Panc1 (cell line): ENCODE measurements around the gene NKAIN2. TPM values are rescaled to one million over a fixed set of nuclear protein-coding genes. Genes with fewer than 3 reads are reported as not detected.
"Not testable (repeated sequence)": the region's sequence is repeated elsewhere in the genome, so short reads cannot be mapped to it uniquely, and the experiment has no call there.

Experiments
- ATAC-seq: fragments of 200-7000 bp; cut with Tn5 transposase; 2 replicates; pipeline ENCODE4 v1.9.1; 2020; ENCODE audit warnings: mild to moderate bottlenecking, moderate library complexity
- BruUV-seq: library from RNA; stranded (reverse); fragments of 400-500 nt; replicated peaks from 2 replicates; lab custom pipeline; 2021; lab: Mats Ljungman, UMichigan
- CTCF ChIA-PET: fragments of 300-600 bp; sonication (Branson Sonifier 250); formaldehyde crosslinking; loops from one replicate; lab custom pipeline; 2022; ENCODE audit warnings: antibody characterized with exemption; lab: Charles Lee
- POLR2A ChIA-PET: fragments of 300-600 bp; sonication (Branson Sonifier 250); formaldehyde crosslinking; loops from one replicate; lab custom pipeline; 2022; ENCODE audit warnings: antibody characterized with exemption; lab: Charles Lee
- DNase-seq: peaks from one replicate; pipeline ENCODE4 v3.0.0-alpha.2; 2010; ENCODE audit warnings: low read depth, low spot score
- H3K27ac ChIP-seq: 2 replicates; pipeline ENCODE4 v1.5.1; 2011; ENCODE audit warnings: mild to moderate bottlenecking, low read length, inconsistent platforms
- H3K27me3 ChIP-seq: fragments of 200-500 bp; sonication (Bioruptor generic); 2 replicates; pipeline ENCODE4 v1.6.0; 2014; ENCODE audit warnings: low read length, inconsistent platforms; ENCODE audit not compliant: control insufficient read depth, insufficient read depth
- H3K36me3 ChIP-seq: fragments of 200-500 bp; sonication (Bioruptor generic); 2 replicates; pipeline ENCODE4 v1.5.1; 2014; ENCODE audit warnings: inconsistent platforms, mild to moderate bottlenecking, low read length, moderate library complexity; ENCODE audit not compliant: control insufficient read depth, insufficient read depth
- H3K4me1 ChIP-seq: 2 replicates; pipeline ENCODE4 v1.5.1; 2011; ENCODE audit warnings: inconsistent platforms, mild to moderate bottlenecking, low read length, moderate library complexity; ENCODE audit not compliant: control insufficient read depth, insufficient read depth
- H3K4me3 ChIP-seq, 2 experiments: 2 replicates each; pipeline ENCODE4 v1.5.1; 2011 to 2012; ENCODE audit warnings: low read depth in 2 of 2, low read length in 2 of 2, mild to moderate bottlenecking in 2 of 2, inconsistent platforms in 1 of 2, moderate library complexity in 1 of 2
- H3K9me3 ChIP-seq: fragments of 200-500 bp; sonication (Bioruptor generic); 2 replicates; pipeline ENCODE4 v1.5.1; 2014; ENCODE audit warnings: low read depth, mild to moderate bottlenecking, inconsistent platforms, low read length, moderate library complexity; ENCODE audit not compliant: control insufficient read depth, insufficient read depth
- CTCF ChIP-seq: fragments of 450-650 bp; IDR thresholded peaks from 2 replicates; pipeline ENCODE4 v1.5.1; 2017; ENCODE audit warnings: mild to moderate bottlenecking
- POLR2AphosphoS5 ChIP-seq: IDR thresholded peaks from 2 replicates; pipeline ENCODE4 v1.6.1; 2012; ENCODE audit warnings: mild to moderate bottlenecking, low read depth, low read length, moderate library complexity
- REST ChIP-seq, 2 experiments: IDR thresholded peaks; 2 replicates each; pipeline ENCODE4 v1.6.1; 2011 to 2012; ENCODE audit warnings: low read depth in 2 of 2, control low read depth in 1 of 2, low read length in 1 of 2, mild to moderate bottlenecking in 1 of 2, moderate library complexity in 1 of 2; ENCODE audit not compliant: insufficient read depth in 1 of 2
- SIN3A ChIP-seq: IDR thresholded peaks from 2 replicates; pipeline ENCODE4 v1.6.1; 2012; ENCODE audit warnings: low read depth, mild to moderate bottlenecking, low read length, moderate library complexity, borderline replicate concordance; ENCODE audit not compliant: insufficient read depth
- TCF7L2 ChIP-seq: IDR thresholded peaks from 2 replicates; pipeline ENCODE4 v1.6.1; 2011; ENCODE audit warnings: mild to moderate bottlenecking, low read depth, low read length, inconsistent platforms
- in situ Hi-C: cut with HindIII; loops from 2 replicates; pipeline ENCODE4 v1.10.0; 2016; ENCODE audit warnings: low sequenced_read_pairs, low pct_unique_long_range_greater_than_20kb
- intact Hi-C: fragments of 100-400 bp; cut with micrococcal nuclease; formaldehyde crosslinking; loops from one replicate; pipeline ENCODE4 v1.10.0; 2022; ENCODE audit not compliant: unreplicated experiment
- total RNA-seq: library from RNA; stranded (reverse); gene quantifications from one replicate; pipeline ENCODE4 v1.2.1, GENCODE V29; 2021; ENCODE audit not compliant: unreplicated experiment

The NKAIN2 gene
- total RNA-seq, 1 experiment from 2014 or later = 2.6 TPM

- Histone ChIP-seq H3K4me3 (no peak overlapping the region), H3K27me3 (no peaks in the 10 kb centered on the region), H3K4me1 (peaks cover 3% of the 10 kb centered on the region; the same call in 1 of the 2 replicates), H3K27ac (no peak overlapping the region), H3K9me3 (no peaks in the 10 kb centered on the region), H3K36me3 (no peaks in the 10 kb centered on the region)
- ATAC-seq = no peak
- CTCF ChIA-PET = no interaction called here
- POLR2A ChIA-PET = no interaction called here
- in situ Hi-C loops (no loop called here), intact Hi-C loops (no loop called here)
- no TSS peak for BruUV-seq
- no peak for DNase-seq
- no peak for TF ChIP-seq POLR2AphosphoS5
- TF ChIP-seq REST (IDR thresholded peaks at IDR 0.05; ENCODE audit: insufficient read depth in 1 of 2, low read depth in 2 of 2, low read length in 1 of 2) = no peak
- TF ChIP-seq CTCF = no peak
- no peak for TF ChIP-seq SIN3A
- TF ChIP-seq TCF7L2 = no peak
Measured at GRCh38 chr6:124237911-124238310, 434.2 kb downstream of the NKAIN2 start.

GRCh38 chr6:124238408-124238807, 434.7 kb downstream of the NKAIN2 start:
- DNase-seq, intact Hi-C loops, H3K27ac ChIP-seq, BruUV-seq, H3K9me3 ChIP-seq, ATAC-seq, H3K36me3 ChIP-seq, H3K4me3 ChIP-seq, POLR2A ChIA-PET, in situ Hi-C loops, CTCF ChIA-PET, H3K4me1 ChIP-seq, H3K27me3 ChIP-seq: not testable (repeated sequence)

- Histone ChIP-seq H3K36me3 (no peaks in the 10 kb centered on the region), H3K9me3 (no peaks in the 10 kb centered on the region), H3K4me3 (no peak overlapping the region), H3K4me1 (no peaks in the 10 kb centered on the region), H3K27me3 (no peaks in the 10 kb centered on the region), H3K27ac (peak overlapping the region; percentile 8; the same call in 1 of the 2 replicates)
- DNase-seq (no peak), ATAC-seq (no peak)
- TF ChIP-seq SIN3A (no peak), TCF7L2 (no peak), REST (IDR thresholded peaks at IDR 0.05; ENCODE audit: insufficient read depth in 1 of 2, low read depth in 2 of 2, low read length in 1 of 2) (no peak), CTCF (no peak), POLR2AphosphoS5 (no peak)
- intact Hi-C loops (no loop called here), in situ Hi-C loops (no loop called here)
- POLR2A ChIA-PET = no interaction called here
- CTCF ChIA-PET = no interaction called here
- no TSS peak for BruUV-seq
Measured at GRCh38 chr6:124254941-124255685, 451.4 kb downstream of the NKAIN2 start.
